BLaER1 treated with 17β-estradiol and CSF1 and Interleukin-3, amounts not matched to agents 10 nM and 100 nM (cell line): ENCODE data around the gene BCAS4.

Experiments
- H3K27ac ChIP-seq, 11 experiments: shearing (Covaris generic); formaldehyde crosslinking; 2 replicates each; pipeline ENCODE4 v1.8.1; 2022
- H3K27me3 ChIP-seq, 11 experiments: shearing (Covaris generic); formaldehyde crosslinking; 2 replicates each; pipeline ENCODE4 v1.8.1; 2022
- H3K36me3 ChIP-seq, 11 experiments: shearing (Covaris generic); formaldehyde crosslinking; 2 replicates each; pipeline ENCODE4 v1.8.1; 2022
- H3K4me1 ChIP-seq, 10 experiments: shearing (Covaris generic); formaldehyde crosslinking; 2 replicates each; pipeline ENCODE4 v1.8.1; 2022
- H3K4me2 ChIP-seq, 11 experiments: shearing (Covaris generic); formaldehyde crosslinking; 2 replicates each; pipeline ENCODE4 v1.8.1; 2022
- H3K4me3 ChIP-seq, 10 experiments: shearing (Covaris generic); formaldehyde crosslinking; 2 replicates each; pipeline ENCODE4 v1.8.1; 2022
- H3K9ac ChIP-seq, 11 experiments: shearing (Covaris generic); formaldehyde crosslinking; 2 replicates each; pipeline ENCODE4 v1.8.1; 2022
- H3K9me3 ChIP-seq, 11 experiments: shearing (Covaris generic); formaldehyde crosslinking; replicated peaks in 1 of 11; 2 replicates each; pipeline ENCODE4 v1.8.1; 2022
- H4K20me1 ChIP-seq, 11 experiments: shearing (Covaris generic); formaldehyde crosslinking; 2 replicates each; pipeline ENCODE4 v1.8.1; 2022
- Cebpa-rat ChIP-seq, 11 experiments: shearing (Covaris generic); IDR thresholded peaks; 2 replicates each; pipeline ENCODE4 v1.8.1; 2022

BCAS4 gene

DNA sequence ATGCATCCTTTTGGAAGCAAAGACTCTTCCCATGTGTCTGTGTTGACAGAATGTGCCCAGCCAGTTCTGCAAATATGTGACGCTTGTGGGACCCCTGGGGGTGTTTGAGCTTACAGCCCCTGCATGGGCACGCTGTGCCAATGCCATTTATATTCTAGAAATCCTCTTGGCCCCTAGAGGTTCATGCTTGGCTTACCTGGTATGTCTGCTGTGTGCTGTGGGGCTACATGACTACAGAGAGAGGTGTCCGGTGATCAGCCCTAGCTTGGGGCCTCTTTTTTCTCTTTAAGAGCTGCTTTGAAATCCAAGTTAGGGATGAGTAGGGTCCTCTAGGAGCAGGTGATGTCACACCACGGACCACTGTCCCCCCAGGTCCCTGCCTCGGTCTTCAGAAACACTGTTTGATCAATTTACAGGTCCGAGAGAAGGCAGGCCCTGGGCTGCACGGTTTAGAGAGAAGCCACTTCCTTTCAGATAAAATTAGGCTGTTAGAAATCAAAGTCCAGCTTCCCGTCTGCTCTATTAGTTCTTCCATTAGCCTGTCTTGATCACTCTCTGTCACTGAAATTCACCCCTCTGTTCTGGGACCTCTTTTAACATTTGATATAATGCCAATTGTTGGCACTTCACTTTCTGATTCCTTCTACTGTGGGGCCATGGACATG lies 26.5 kb downstream of the BCAS4 start:
- Histone ChIP-seq H3K36me3 (peaks cover 0 to 34% (median 23%) of the 10 kb centered on the region in 11 experiments; a peak in 15 of 22 replicates), H3K27ac (peak overlapping the region; percentile 16 to 97 (median 94); a peak in 21 of 22 replicates), H3K9me3 (peaks cover 0 to 3% (median 0%) of the 10 kb centered on the region in 11 experiments; a peak in 1 of 22 replicates), H3K4me3 (peak overlapping the region in 6 of 10 experiments; percentile 1 to 33 (median 21); a peak in 9 of 20 replicates), H3K9ac (peak overlapping the region in 10 of 11 experiments; percentile 50 to 86 (median 78); a peak in 21 of 22 replicates), H3K4me2 (peak overlapping the region; percentile 65 to 90 (median 83)), H3K4me1 (peaks cover 61 to 85% (median 73%) of the 10 kb centered on the region in 10 experiments), H4K20me1 (no peaks in the 10 kb centered on the region), H3K27me3 (no peaks in the 10 kb centered on the region)
- no peak for TF ChIP-seq Cebpa-rat (IDR thresholded peaks at IDR 0.05)

DNA sequence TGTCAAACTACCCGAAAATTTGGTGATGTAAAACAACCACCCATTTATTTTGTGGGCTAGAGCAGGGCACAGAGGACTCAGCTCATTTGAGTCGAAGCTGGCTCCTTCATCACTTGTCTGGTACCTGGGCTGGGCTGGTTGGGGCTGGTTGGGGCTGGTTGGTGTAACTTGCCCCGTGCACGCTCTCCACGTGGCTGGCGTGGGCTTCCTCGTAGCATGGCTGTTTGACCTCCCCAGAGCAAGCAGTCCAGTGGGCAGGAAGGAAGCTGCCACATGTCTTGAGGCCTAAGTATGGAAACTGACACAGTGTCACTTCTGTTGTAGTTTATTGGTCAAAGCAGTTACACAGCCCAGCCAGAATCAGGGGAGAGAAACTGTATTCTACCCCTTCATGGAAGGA lies 27.1 kb downstream of the BCAS4 start:
- Histone ChIP-seq H3K27ac (peak overlapping the region; percentile 16 to 97 (median 94); a peak in 21 of 22 replicates), H4K20me1 (no peaks in the 10 kb centered on the region), H3K9me3 (peaks cover 0 to 3% (median 0%) of the 10 kb centered on the region in 11 experiments; a peak in 1 of 22 replicates), H3K36me3 (peaks cover 0 to 40% (median 29%) of the 10 kb centered on the region in 11 experiments; a peak in 15 of 22 replicates), H3K4me2 (peak overlapping the region; percentile 65 to 90 (median 83)), H3K4me1 (peaks cover 55 to 79% (median 67%) of the 10 kb centered on the region in 10 experiments), H3K4me3 (peak overlapping the region in 1 of 10 experiments; percentile 30; a peak in 3 of 20 replicates), H3K9ac (peak overlapping the region in 10 of 11 experiments; percentile 50 to 86 (median 78); a peak in 19 of 22 replicates), H3K27me3 (no peaks in the 10 kb centered on the region)
- no peak for TF ChIP-seq Cebpa-rat (IDR thresholded peaks at IDR 0.05)

DNA sequence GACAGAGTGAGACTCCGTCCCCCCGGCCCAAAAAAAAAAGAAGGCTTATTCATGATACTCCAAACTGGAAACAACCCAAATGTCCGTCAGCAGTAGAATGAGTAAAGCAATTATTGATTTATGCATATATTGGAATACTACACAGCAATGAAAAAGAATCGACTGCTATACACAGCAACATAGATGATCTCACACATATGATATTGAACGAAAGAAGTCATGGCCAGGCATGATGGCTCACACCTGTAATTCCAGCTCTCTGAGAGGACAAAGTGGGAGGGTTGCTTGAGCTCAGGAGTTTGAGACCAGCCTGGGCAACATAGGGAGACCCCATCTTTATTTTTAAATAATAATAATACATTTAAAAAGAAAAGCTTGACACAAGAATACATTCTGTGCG lies 28.5 kb downstream of the BCAS4 start:
- peaks cover 0 to 54% (median 42%) of the 10 kb centered on the region in 11 experiments; a peak in 15 of 22 replicates for H3K36me3 ChIP-seq
- no peaks in the 10 kb centered on the region for H3K27me3 ChIP-seq
- peaks cover 0 to 3% (median 0%) of the 10 kb centered on the region in 11 experiments; a peak in 1 of 22 replicates for H3K9me3 ChIP-seq
- H4K20me1 ChIP-seq, result no peaks in the 10 kb centered on the region
- H3K27ac ChIP-seq, result peak overlapping the region in 2 of 11 experiments; percentile 91 to 94; a peak in 3 of 22 replicates
- peak overlapping the region in 2 of 11 experiments; percentile 65 to 90; a peak in 3 of 22 replicates for H3K4me2 ChIP-seq
- H3K4me3 ChIP-seq, result no peak overlapping the region
- H3K9ac ChIP-seq, result no peak overlapping the region; a peak in 1 of 22 replicates
- TF ChIP-seq Cebpa-rat (IDR thresholded peaks at IDR 0.05), result no peak
- H3K4me1 ChIP-seq, result peaks cover 43 to 66% (median 54%) of the 10 kb centered on the region in 10 experiments

DNA sequence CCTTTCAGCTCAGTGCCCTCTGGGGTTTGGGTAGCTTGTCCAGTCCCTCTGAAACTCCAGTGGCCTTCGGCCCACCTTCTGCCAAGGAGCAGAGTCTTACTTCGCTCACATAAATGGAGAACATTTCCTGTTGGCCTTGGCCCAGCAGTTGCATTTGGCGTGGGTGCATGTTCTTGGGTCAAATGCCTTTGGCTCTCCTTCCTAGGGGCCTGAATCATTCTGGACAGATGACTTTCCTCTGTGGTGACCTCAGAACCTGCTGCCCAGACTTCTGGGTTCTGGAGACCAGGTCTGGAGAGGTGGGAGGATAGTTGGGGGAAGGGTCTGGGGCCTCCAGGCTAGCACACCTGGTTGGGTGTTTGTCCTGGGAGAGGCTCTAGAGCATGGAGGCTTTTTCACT lies 29.3 kb downstream of the BCAS4 start:
- Histone ChIP-seq H3K36me3 (peaks cover 0 to 62% (median 50%) of the 10 kb centered on the region in 11 experiments; a peak in 15 of 22 replicates), H3K9ac (no peak overlapping the region), H3K27ac (peak overlapping the region in 3 of 11 experiments; percentile 8 to 28 (median 20); a peak in 2 of 22 replicates), H4K20me1 (no peaks in the 10 kb centered on the region), H3K4me1 (peaks cover 36 to 57% (median 46%) of the 10 kb centered on the region in 10 experiments), H3K9me3 (peaks cover 0 to 3% (median 0%) of the 10 kb centered on the region in 11 experiments; a peak in 1 of 22 replicates), H3K4me3 (no peak overlapping the region), H3K27me3 (no peaks in the 10 kb centered on the region), H3K4me2 (peak overlapping the region in 3 of 11 experiments; percentile 2 to 29 (median 12); a peak in 2 of 22 replicates)
- TF ChIP-seq Cebpa-rat (IDR thresholded peaks at IDR 0.05), result no peak

DNA sequence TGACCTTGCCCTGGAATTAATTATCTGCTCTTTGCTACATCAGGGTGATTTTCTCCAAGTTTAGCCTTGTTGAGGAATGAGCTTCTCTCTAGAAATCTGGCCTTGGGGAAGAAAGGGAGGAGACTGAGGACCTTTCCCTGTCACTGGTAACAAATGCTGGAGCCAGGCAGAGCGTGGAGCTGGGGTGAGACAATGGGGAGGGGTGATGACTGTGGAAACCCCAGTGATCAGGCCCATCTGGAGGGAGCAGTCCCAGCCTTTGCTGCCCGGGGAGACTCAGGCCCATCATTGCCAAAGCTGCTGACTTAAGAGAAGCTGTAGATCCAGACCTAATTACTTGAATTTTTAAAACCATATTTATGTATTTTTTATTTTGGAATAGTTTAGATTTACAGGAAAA lies 31.3 kb downstream of the BCAS4 start:
- H3K4me3 ChIP-seq, result no peak overlapping the region
- H3K27me3 ChIP-seq, result no peaks in the 10 kb centered on the region
- no peak for TF ChIP-seq Cebpa-rat (IDR thresholded peaks at IDR 0.05)
- peaks cover 0 to 3% (median 0%) of the 10 kb centered on the region in 11 experiments; a peak in 1 of 22 replicates for H3K9me3 ChIP-seq
- no peaks in the 10 kb centered on the region for H4K20me1 ChIP-seq
- H3K9ac ChIP-seq, result no peak overlapping the region; a peak in 1 of 22 replicates
- H3K4me2 ChIP-seq, result no peak overlapping the region
- peaks cover 16 to 38% (median 26%) of the 10 kb centered on the region in 10 experiments for H3K4me1 ChIP-seq
- 0 out of 22 replicates have a peak overlapping the region, but pooled peaks of 1 of the 11 experiments have one; percentile 26 for H3K27ac ChIP-seq
- H3K36me3 ChIP-seq, result peaks cover 0 to 82% (median 70%) of the 10 kb centered on the region in 11 experiments; a peak in 17 of 22 replicates

DNA sequence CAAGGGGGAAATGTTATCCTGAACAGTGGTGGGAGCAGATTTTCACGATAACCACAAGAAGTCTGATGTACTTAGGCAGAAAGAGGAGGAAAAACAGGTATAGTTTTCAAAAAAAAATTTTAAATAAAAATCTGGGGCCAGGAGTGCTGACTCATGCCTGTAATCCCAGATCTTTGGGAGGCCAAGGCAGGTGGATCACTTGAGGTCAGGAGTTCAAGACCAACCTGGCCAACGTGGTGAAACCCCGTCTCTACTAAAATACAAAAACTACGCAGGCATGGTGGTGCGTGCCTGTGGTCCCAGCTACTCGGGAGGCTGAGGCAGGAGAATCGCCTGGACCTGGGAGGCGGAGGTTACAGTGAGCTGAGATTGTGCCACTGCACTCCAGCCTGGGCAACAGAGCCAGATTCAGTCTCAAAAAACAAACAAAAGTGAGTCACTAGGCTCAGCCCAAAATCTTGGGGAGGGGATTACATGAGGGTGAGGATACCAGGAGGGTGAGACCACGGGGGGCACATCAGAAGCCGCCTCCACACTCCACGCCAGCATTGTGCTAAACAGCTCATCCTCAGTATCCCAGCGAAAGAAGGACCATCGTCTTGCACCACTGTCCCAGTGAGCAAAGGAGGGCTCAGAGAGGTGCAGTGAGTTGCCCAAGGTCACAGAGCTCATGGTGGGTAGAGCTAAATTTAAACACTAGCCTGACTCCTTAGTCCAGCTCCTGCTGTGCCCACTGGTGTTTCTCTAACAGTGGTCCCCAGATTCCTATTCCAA lies 33.7 kb downstream of the BCAS4 start:
- Histone ChIP-seq H3K9ac (no peak overlapping the region), H4K20me1 (no peaks in the 10 kb centered on the region), H3K9me3 (no peaks in the 10 kb centered on the region), H3K4me3 (no peak overlapping the region), H3K36me3 (peaks cover 0 to 100% (median 87%) of the 10 kb centered on the region in 11 experiments; a peak in 20 of 22 replicates), H3K27ac (peak overlapping the region in 3 of 11 experiments; percentile 2 to 34 (median 5); a peak in 1 of 22 replicates), H3K27me3 (no peaks in the 10 kb centered on the region), H3K4me1 (peaks cover 0 to 21% (median 8%) of the 10 kb centered on the region in 10 experiments; a peak in 10 of 20 replicates), H3K4me2 (no peak overlapping the region)
- no peak for TF ChIP-seq Cebpa-rat (IDR thresholded peaks at IDR 0.05)

DNA sequence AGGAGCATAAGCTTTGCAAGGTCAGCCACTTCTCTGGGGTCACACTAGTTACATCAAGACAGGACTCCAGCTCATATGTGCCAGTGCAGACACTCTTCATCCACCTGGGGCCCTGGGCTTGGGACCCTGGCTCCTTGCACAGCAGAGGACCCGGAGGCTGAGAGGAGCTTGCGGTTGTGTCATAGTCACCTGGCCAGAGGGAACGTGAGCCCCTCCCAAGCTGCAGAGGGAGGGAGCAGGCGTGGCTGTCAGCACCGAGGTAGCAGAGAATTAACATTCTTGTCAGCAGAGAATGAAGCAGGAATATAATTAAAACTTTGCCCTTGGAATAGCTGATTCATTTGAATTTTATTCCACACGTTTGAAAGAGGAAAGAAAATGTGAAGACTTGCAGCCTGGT lies 36.8 kb downstream of the BCAS4 start:
- H3K4me3 ChIP-seq, result no peak overlapping the region
- no peak for TF ChIP-seq Cebpa-rat (IDR thresholded peaks at IDR 0.05)
- peaks cover 0 to 100% (median 91%) of the 10 kb centered on the region in 11 experiments; a peak in 19 of 22 replicates for H3K36me3 ChIP-seq
- H3K27me3 ChIP-seq, result no peaks in the 10 kb centered on the region
- no peaks in the 10 kb centered on the region for H4K20me1 ChIP-seq
- peaks cover 0 to 14% (median 4%) of the 10 kb centered on the region in 10 experiments; a peak in 13 of 20 replicates for H3K4me1 ChIP-seq
- no peaks in the 10 kb centered on the region for H3K9me3 ChIP-seq
- H3K9ac ChIP-seq, result no peak overlapping the region
- H3K4me2 ChIP-seq, result no peak overlapping the region
- no peak overlapping the region for H3K27ac ChIP-seq

DNA sequence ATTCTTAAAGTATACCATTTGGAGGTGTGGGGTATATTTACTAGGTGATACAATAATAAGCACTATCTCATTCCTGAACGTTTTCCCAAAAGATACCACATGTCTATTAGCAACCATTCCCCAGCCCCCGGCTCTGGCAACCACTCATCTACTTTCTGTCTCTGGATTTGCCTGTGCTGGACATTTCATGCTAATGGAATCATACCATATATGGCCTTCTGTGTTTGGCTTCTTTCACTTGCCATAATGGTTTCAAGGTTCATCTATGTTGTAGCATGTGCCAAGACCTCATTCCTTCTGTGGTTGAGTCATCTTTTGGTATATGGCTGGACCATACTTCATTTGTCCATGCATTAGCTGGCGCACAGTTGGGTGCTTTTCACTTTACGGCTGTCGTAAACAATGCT lies 39.7 kb downstream of the BCAS4 start:
- peaks cover 0 to 99% (median 90%) of the 10 kb centered on the region in 11 experiments; a peak in 19 of 22 replicates for H3K36me3 ChIP-seq
- H3K9ac ChIP-seq, result no peak overlapping the region
- no peak overlapping the region for H3K4me2 ChIP-seq
- no peak for TF ChIP-seq Cebpa-rat (IDR thresholded peaks at IDR 0.05)
- H3K4me1 ChIP-seq, result peaks cover 0 to 26% (median 17%) of the 10 kb centered on the region in 10 experiments; a peak in 16 of 20 replicates
- H3K27ac ChIP-seq, result no peak overlapping the region
- no peaks in the 10 kb centered on the region for H4K20me1 ChIP-seq
- no peaks in the 10 kb centered on the region for H3K9me3 ChIP-seq
- H3K4me3 ChIP-seq, result no peak overlapping the region
- no peaks in the 10 kb centered on the region for H3K27me3 ChIP-seq
